ENCODE results near the gene UBE2I.

- no peak for TF ChIP-seq POLR2AphosphoS5 (IDR thresholded peaks at IDR 0.05; ENCODE audit: low read depth, low read length)
- TF ChIP-seq POLR2A (IDR thresholded peaks at IDR 0.05; ENCODE audit: low read depth, low read length): no peak
- no peak for TF ChIP-seq TAF1 (IDR thresholded peaks at IDR 0.05; ENCODE audit: borderline replicate concordance, low read depth, low read length)
These were observed 33.3 kb downstream of the UBE2I start for GRCh38 chr16:1342526-1343427.

Measured in GM12892 (cell line).